HepG2 (cell line): ENCODE data around the gene GFER. TPM values are rescaled to one million over a fixed set of nuclear protein-coding genes. Genes with fewer than 3 reads are reported as not detected.

Source experiments
- FUBP1 ChIP-seq: sonication (generic); formaldehyde crosslinking; IDR thresholded peaks from 2 replicates; pipeline ENCODE4 v1.5.1; 2020; ENCODE audit warnings: missing genetic modification reagents, mild to moderate bottlenecking, borderline replicate concordance
- IKZF5 ChIP-seq: IDR thresholded peaks from 2 replicates; pipeline ENCODE4 v1.6.1; 2018; ENCODE audit warnings: missing genetic modification reagents, mild to moderate bottlenecking, missing compliant biosample characterization
- KAT7 ChIP-seq: IDR thresholded peaks from 2 replicates; pipeline ENCODE4 v1.6.1; 2018; ENCODE audit warnings: borderline replicate concordance, missing compliant biosample characterization
- KDM3A ChIP-seq: IDR thresholded peaks from 2 replicates; pipeline ENCODE4 v1.6.1; 2018; ENCODE audit warnings: low read depth, missing compliant biosample characterization
- ONECUT2 ChIP-seq: sonication (generic); formaldehyde crosslinking; IDR thresholded peaks from 2 replicates; pipeline ENCODE4 v1.4.0; 2020; ENCODE audit warnings: missing genetic modification reagents
- POLR2AphosphoS2 ChIP-seq: IDR thresholded peaks from 2 replicates; pipeline ENCODE4 v1.6.1; 2011; ENCODE audit warnings: low read depth, low read length, improper control_type of control experiment
- RXRB ChIP-seq: IDR thresholded peaks from 2 replicates; pipeline ENCODE4 v1.6.1; 2016; ENCODE audit warnings: borderline replicate concordance, missing genetic modification reagents, missing compliant biosample characterization
- TAF1 ChIP-seq: sonication (generic); formaldehyde crosslinking; IDR thresholded peaks from 2 replicates; pipeline ENCODE4 v1.4.0; 2020; ENCODE audit warnings: missing genetic modification reagents
- THYN1 ChIP-seq: sonication (generic); formaldehyde crosslinking; IDR thresholded peaks from 2 replicates; pipeline ENCODE4 v1.8.1; 2023; ENCODE audit warnings: low read depth, mild to moderate bottlenecking, moderate library complexity, missing genetic modification reagents, borderline replicate concordance
- TP53 ChIP-seq: sonication (generic); formaldehyde crosslinking; conservative IDR thresholded peaks from 2 replicates; pipeline ENCODE4 v1.4.0; 2020; ENCODE audit warnings: missing genetic modification reagents
- XRCC5 ChIP-seq: fragments of 200-400 bp; formaldehyde crosslinking; optimal IDR thresholded peaks from 2 replicates; pipeline ENCODE3; 2017; ENCODE audit warnings: mild to moderate bottlenecking, low read length
- ZFP82 ChIP-seq: sonication (generic); formaldehyde crosslinking; IDR thresholded peaks from 2 replicates; pipeline ENCODE4 v1.5.1; 2020; ENCODE audit warnings: mild to moderate bottlenecking, missing genetic modification reagents, borderline replicate concordance
- ZNF10 ChIP-seq: sonication (generic); formaldehyde crosslinking; IDR thresholded peaks from 2 replicates; pipeline ENCODE4 v1.4.0; 2020; ENCODE audit warnings: mild to moderate bottlenecking, low read depth, missing genetic modification reagents, borderline replicate concordance
- ZNF343 ChIP-seq: sonication (generic); formaldehyde crosslinking; IDR thresholded peaks from 2 replicates; pipeline ENCODE4 v1.4.0; 2020; ENCODE audit warnings: mild to moderate bottlenecking, missing genetic modification reagents
- ZNF550 ChIP-seq: sonication (generic); formaldehyde crosslinking; IDR thresholded peaks from 2 replicates; pipeline ENCODE4 v1.4.0; 2020; ENCODE audit warnings: mild to moderate bottlenecking, missing genetic modification reagents, borderline replicate concordance
- ZNF704 ChIP-seq: sonication (generic); formaldehyde crosslinking; IDR thresholded peaks from 2 replicates; pipeline ENCODE4 v1.8.1; 2023; ENCODE audit warnings: mild to moderate bottlenecking, inconsistent platforms, moderate library complexity, missing genetic modification reagents, borderline replicate concordance
- polyA plus RNA-seq, 8 experiments: library from polyadenylated mRNA; depleted of rRNA in 3 of 8; stranded (reverse) in 7 of 8; unstranded in 1 of 8; fragments of >200 nt; fragmentation: Illumina TruSeq in 4 of 8; extraction: Trizol in 4 of 8; gene quantifications; 2 replicates each; pipeline versions ENCODE4 v1.2.1 to v1.2.3, GENCODE V29; 2011 to 2016; ENCODE audit warnings: low read depth in 4 of 8, missing spikeins in 1 of 8, mixed read lengths in 1 of 8; ENCODE audit not compliant: insufficient read depth in 1 of 8
- total RNA-seq, 5 experiments: library from RNA; depleted of rRNA; stranded (reverse); fragments of >200 nt; fragmentation: Illumina TruSeq; extraction: Trizol; gene quantifications; 2 replicates each; pipeline ENCODE4 v1.2.3, GENCODE V29; 2016; ENCODE audit warnings: low read depth in 1 of 5
- TF ChIP-seq, protein P1 (sequence below): sonication (generic); formaldehyde crosslinking; IDR thresholded peaks from 2 replicates; pipeline ENCODE4 v1.4.0; 2020; ENCODE audit warnings: low read depth, missing genetic modification reagents
- TF ChIP-seq, protein P2 (sequence below): IDR thresholded peaks from 2 replicates; pipeline ENCODE4 v1.6.1; 2016; ENCODE audit warnings: low read depth, borderline replicate concordance

GFER gene
- total and polyA plus RNA-seq, 2 of the 13 experiments (the other 11 are each of a cell fraction or from before 2014, with no cell fraction given), result 28.6 to 71.7 TPM

DNA sequence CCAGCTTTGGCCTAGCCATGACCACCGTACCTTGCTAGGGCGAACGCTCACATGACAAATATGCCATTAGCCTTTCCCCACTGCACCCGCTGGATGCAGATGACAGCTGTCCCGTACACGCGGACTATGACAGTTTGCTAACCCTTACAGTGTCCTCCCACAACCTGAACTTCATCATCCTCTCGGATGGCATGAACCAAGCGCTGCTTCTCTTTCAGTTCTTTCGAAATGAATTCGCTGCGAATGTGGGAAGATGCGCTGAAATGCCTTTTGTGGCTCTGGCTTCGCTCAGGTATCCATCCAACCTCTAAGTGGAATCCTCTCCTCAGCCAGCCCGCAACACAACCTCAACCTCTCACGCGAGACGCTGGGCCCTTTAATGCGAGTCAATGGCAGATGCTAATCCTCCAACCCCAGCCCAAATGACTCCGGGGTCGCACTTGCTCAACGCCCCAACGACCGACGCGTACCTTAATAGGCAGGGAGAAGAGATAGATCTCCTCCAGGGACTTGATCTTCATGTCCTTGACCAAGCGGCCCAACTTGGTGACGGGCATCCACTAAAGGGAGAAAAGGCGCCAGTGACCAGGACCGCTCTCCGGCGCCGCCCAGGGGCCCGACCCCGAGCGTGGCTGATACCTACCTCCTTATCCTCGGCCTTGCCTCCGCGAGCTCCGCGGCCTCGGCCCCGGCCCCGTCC is 20.0 kb upstream of the GFER start (continued):
- TF ChIP-seq ZNF704 (CRISPR knock-in tag) (no peak), RXRB (CRISPR knock-in tag) (no peak), KDM3A (no peak), TP53 (CRISPR knock-in tag) (no peak), ZNF343 (no peak), THYN1 (CRISPR knock-in tag) (no peak), IKZF5 (CRISPR knock-in tag) (no peak), KAT7 (CRISPR knock-in tag) (no peak), TAF1 (no peak), FUBP1 (CRISPR knock-in tag) (no peak), ZFP82 (no peak), ONECUT2 (CRISPR knock-in tag) (no peak), ZNF550 (no peak), XRCC5 (no peak), POLR2AphosphoS2 (no peak), ZNF10 (no peak)
- TF ChIP-seq, protein P1, sequence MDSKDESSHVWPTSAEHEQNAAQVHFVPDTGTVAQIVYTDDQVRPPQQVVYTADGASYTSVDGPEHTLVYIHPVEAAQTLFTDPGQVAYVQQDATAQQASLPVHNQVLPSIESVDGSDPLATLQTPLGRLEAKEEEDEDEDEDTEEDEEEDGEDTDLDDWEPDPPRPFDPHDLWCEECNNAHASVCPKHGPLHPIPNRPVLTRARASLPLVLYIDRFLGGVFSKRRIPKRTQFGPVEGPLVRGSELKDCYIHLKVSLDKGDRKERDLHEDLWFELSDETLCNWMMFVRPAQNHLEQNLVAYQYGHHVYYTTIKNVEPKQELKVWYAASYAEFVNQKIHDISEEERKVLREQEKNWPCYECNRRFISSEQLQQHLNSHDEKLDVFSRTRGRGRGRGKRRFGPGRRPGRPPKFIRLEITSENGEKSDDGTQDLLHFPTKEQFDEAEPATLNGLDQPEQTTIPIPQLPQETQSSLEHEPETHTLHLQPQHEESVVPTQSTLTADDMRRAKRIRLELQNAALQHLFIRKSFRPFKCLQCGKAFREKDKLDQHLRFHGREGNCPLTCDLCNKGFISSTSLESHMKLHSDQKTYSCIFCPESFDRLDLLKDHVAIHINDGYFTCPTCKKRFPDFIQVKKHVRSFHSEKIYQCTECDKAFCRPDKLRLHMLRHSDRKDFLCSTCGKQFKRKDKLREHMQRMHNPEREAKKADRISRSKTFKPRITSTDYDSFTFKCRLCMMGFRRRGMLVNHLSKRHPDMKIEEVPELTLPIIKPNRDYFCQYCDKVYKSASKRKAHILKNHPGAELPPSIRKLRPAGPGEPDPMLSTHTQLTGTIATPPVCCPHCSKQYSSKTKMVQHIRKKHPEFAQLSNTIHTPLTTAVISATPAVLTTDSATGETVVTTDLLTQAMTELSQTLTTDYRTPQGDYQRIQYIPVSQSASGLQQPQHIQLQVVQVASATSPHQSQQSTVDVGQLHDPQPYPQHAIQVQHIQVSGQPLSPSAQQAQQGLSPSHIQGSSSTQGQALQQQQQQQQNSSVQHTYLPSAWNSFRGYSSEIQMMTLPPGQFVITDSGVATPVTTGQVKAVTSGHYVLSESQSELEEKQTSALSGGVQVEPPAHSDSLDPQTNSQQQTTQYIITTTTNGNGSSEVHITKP (CRISPR knock-in tag), result no peak
- TF ChIP-seq, protein P2, sequence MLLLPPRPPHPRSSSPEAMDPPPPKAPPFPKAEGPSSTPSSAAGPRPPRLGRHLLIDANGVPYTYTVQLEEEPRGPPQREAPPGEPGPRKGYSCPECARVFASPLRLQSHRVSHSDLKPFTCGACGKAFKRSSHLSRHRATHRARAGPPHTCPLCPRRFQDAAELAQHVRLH (CRISPR knock-in tag), result no peak
